ENCODE results near the gene WRNIP1. TPM values are rescaled to one million over a fixed set of nuclear protein-coding genes. Genes with fewer than 3 reads are reported as not detected.

Gene WRNIP1
- total RNA-seq, 1 donor from 2014 or later = 34.6 TPM

DNA sequence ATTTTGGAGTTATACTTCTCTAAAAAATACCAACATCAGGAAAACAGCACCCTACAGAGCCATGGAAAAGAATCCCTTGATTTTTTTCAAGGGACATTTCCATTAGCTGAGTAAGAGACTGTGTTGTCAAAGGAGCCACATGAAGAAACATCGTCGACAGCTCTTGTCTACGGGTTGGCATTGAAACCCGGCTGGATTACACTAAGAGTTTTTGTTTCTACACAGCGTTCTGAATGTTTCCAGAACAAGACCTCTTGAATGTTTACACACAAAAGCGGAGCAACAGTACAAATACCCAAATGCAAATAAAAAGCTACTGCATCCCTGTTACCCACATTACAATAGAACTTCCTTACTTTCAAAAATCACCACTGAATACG, 12.1 kb upstream of the WRNIP1 start:
- Mint-ChIP-seq H3K4me1 (ENCODE audit: low read depth) (peaks cover 19% of the 10 kb centered on the region), H3K9me3 (ENCODE audit: low read depth) (no peaks in the 10 kb centered on the region), H3K27ac (ENCODE audit: unreplicated experiment) (no peak overlapping the region), H3K36me3 (ENCODE audit: low read depth) (no peaks in the 10 kb centered on the region), H3K27me3 (ENCODE audit: low read depth) (no peaks in the 10 kb centered on the region), H3K4me3 (ENCODE audit: unreplicated experiment) (no peak overlapping the region)
- TF ChIP-seq, protein P1, sequence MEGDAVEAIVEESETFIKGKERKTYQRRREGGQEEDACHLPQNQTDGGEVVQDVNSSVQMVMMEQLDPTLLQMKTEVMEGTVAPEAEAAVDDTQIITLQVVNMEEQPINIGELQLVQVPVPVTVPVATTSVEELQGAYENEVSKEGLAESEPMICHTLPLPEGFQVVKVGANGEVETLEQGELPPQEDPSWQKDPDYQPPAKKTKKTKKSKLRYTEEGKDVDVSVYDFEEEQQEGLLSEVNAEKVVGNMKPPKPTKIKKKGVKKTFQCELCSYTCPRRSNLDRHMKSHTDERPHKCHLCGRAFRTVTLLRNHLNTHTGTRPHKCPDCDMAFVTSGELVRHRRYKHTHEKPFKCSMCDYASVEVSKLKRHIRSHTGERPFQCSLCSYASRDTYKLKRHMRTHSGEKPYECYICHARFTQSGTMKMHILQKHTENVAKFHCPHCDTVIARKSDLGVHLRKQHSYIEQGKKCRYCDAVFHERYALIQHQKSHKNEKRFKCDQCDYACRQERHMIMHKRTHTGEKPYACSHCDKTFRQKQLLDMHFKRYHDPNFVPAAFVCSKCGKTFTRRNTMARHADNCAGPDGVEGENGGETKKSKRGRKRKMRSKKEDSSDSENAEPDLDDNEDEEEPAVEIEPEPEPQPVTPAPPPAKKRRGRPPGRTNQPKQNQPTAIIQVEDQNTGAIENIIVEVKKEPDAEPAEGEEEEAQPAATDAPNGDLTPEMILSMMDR (IDR thresholded peaks at IDR 0.05) = no peak
- no peak for DNase-seq (ENCODE audit: low spot score)

DNA sequence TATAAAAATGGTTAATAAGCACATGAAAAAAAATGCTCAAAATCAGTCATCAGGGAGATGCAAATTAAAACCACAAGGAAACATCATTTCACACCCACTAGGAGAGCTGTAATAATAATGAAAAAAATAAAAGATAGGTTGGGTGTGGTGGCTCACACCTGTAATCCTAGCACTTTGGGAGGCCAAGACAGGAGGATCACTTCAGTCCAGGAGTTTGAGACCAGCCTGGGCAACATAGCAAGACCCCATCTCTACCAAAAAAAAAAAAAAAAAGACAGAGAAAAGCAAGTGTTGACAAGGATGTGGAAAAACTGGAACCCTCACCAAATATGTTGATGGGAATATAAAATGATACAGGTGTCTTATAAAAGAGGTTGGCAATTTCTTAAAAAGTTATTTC, 11.4 kb upstream of the WRNIP1 start:
- Mint-ChIP-seq H3K36me3 (ENCODE audit: low read depth) (no peaks in the 10 kb centered on the region), H3K4me3 (ENCODE audit: unreplicated experiment) (no peak overlapping the region), H3K9me3 (ENCODE audit: low read depth) (no peaks in the 10 kb centered on the region), H3K27ac (ENCODE audit: unreplicated experiment) (no peak overlapping the region), H3K27me3 (ENCODE audit: low read depth) (no peaks in the 10 kb centered on the region), H3K4me1 (ENCODE audit: low read depth) (peaks cover 17% of the 10 kb centered on the region)
- no peak for DNase-seq (ENCODE audit: low spot score)
- TF ChIP-seq, protein P1 (IDR thresholded peaks at IDR 0.05) = no peak

DNA sequence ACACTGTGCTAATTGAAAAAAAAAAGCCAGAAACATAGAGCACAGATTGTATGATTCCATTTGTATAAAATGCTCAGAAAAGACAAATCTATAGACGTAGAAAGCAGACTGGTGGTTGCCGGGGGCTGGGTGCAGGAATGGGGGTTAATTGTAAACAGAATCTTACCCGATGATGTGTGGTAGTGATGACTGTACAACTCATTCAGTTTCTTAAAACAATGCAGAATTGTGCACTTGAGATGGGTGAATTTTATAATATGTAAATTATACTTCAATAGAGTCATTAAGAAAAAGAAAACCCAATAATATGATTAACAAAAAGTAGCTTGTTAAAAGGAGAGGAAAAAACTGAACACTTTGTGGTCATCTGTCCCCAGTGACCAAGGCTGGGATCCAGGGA, 10.8 kb upstream of the WRNIP1 start:
- no peaks in the 10 kb centered on the region for H3K9me3 Mint-ChIP-seq (ENCODE audit: low read depth)
- no peak for DNase-seq (ENCODE audit: low spot score)
- no peaks in the 10 kb centered on the region for H3K36me3 Mint-ChIP-seq (ENCODE audit: low read depth)
- no peak overlapping the region for H3K4me3 Mint-ChIP-seq (ENCODE audit: unreplicated experiment)
- peaks cover 17% of the 10 kb centered on the region for H3K4me1 Mint-ChIP-seq (ENCODE audit: low read depth)
- no peak overlapping the region for H3K27ac Mint-ChIP-seq (ENCODE audit: unreplicated experiment)
- no peaks in the 10 kb centered on the region for H3K27me3 Mint-ChIP-seq (ENCODE audit: low read depth)
- TF ChIP-seq, protein P1 (IDR thresholded peaks at IDR 0.05) = no peak

DNA sequence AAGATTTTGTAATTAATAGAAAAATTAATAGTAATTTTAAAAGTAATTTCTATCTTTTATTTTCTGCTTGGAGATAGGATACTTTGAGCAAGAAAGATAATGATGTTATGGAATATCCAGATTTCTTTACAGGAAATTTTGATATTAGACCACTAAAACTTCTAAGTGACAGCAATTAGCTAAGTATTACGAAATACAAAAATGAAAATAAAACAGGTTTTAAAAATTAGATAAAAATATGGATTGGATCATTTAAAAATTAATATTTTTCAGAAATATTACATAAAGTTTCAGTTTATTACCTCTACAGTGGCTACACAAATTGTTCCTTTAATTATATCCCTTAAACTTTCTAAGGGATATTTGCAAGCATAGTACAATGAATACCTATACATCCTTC, 10.3 kb upstream of the WRNIP1 start:
- H3K4me3 Mint-ChIP-seq (ENCODE audit: unreplicated experiment) = no peak overlapping the region
- TF ChIP-seq, protein P1 (IDR thresholded peaks at IDR 0.05) = no peak
- no peaks in the 10 kb centered on the region for H3K36me3 Mint-ChIP-seq (ENCODE audit: low read depth)
- H3K4me1 Mint-ChIP-seq (ENCODE audit: low read depth) = peaks cover 14% of the 10 kb centered on the region
- H3K27ac Mint-ChIP-seq (ENCODE audit: unreplicated experiment) = no peak overlapping the region
- no peak for DNase-seq (ENCODE audit: low spot score)
- no peaks in the 10 kb centered on the region for H3K27me3 Mint-ChIP-seq (ENCODE audit: low read depth)
- no peaks in the 10 kb centered on the region for H3K9me3 Mint-ChIP-seq (ENCODE audit: low read depth)

DNA sequence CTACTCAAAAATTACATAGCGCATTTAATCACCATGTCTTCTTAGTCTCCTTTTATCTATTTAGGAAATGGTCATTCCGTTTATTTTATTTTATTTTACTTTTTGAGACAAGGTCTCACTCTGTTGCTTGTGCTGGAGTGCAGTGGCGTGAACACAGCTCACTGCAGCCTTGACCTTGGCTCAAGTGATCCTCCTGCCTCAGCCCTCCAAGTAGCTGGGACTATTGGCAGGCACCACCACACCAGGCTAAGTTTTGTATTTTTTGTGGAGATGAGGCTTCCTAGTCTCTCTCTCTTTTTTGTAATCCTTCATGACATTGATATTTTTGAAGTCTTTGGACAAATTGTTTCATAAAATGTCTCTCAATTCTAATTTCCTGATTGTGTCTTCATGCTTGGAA, 9.7 kb upstream of the WRNIP1 start:
- Mint-ChIP-seq H3K27ac (ENCODE audit: unreplicated experiment) (no peak overlapping the region), H3K4me3 (ENCODE audit: unreplicated experiment) (no peak overlapping the region), H3K9me3 (ENCODE audit: low read depth) (no peaks in the 10 kb centered on the region), H3K4me1 (ENCODE audit: low read depth) (peaks cover 14% of the 10 kb centered on the region), H3K27me3 (ENCODE audit: low read depth) (no peaks in the 10 kb centered on the region), H3K36me3 (ENCODE audit: low read depth) (no peaks in the 10 kb centered on the region)
- TF ChIP-seq, protein P1 (IDR thresholded peaks at IDR 0.05) = no peak
- no peak for DNase-seq (ENCODE audit: low spot score)
